Coronary artery (tissue), 2 donors: ENCODE results near the gene GSG1.

Source experiments
- DNase-seq: peaks from one replicate; pipeline ENCODE4 v3.0.0-alpha.2; 2017; ENCODE audit warnings: low spot score
- H3K27ac ChIP-seq, 2 donors: fragments of 200-600 bp; sonication (generic); one replicate each; pipeline ENCODE4 v1.5.1; 2016 to 2019
- H3K4me3 ChIP-seq: fragments of 200-600 bp; sonication (generic); 2 replicates; pipeline ENCODE4 v1.5.1; 2016; ENCODE audit warnings: mild to moderate bottlenecking, moderate library complexity
- CTCF ChIP-seq: fragments of 200-600 bp; sonication (generic); IDR thresholded peaks from one replicate; pipeline ENCODE4 v1.5.1; 2019; ENCODE audit warnings: antibody characterized with exemption

Gene GSG1

GRCh38 chr12:13133886-13134285 lies 30.4 kb upstream of the GSG1 start:
- H3K27ac ChIP-seq: no peak overlapping the region
- no peak for DNase-seq
- TF ChIP-seq CTCF: no peak
- no peak overlapping the region for H3K4me3 ChIP-seq

GRCh38 chr12:13130981-13131380 lies 27.5 kb upstream of the GSG1 start:
- no peak for TF ChIP-seq CTCF
- H3K27ac ChIP-seq: no peak overlapping the region

GRCh38 chr12:13128291-13128965 lies 25.0 kb upstream of the GSG1 start:
- no peak for DNase-seq
- TF ChIP-seq CTCF: no peak
- Histone ChIP-seq H3K4me3 (no peak overlapping the region), H3K27ac (no peak overlapping the region)

More at GRCh38 chr12:13130981-13131380, 27.5 kb upstream of the GSG1 start:
- no peak overlapping the region for H3K4me3 ChIP-seq
- no peak for DNase-seq

- Histone ChIP-seq H3K4me3 (no peak overlapping the region), H3K27ac (no peak overlapping the region)
- DNase-seq: no peak
- TF ChIP-seq CTCF: no peak
Measured at GRCh38 chr12:13127444-13127843, 24.0 kb upstream of the GSG1 start.

GRCh38 chr12:13126494-13126893 lies 23.0 kb upstream of the GSG1 start:
- no peak overlapping the region for H3K4me3 ChIP-seq
- no peak for TF ChIP-seq CTCF
- no peak for DNase-seq
- no peak overlapping the region for H3K27ac ChIP-seq

GRCh38 chr12:13125996-13126395 lies 22.5 kb upstream of the GSG1 start:
- H3K27ac ChIP-seq: no peak overlapping the region
- no peak overlapping the region for H3K4me3 ChIP-seq
- no peak for DNase-seq
- no peak for TF ChIP-seq CTCF
